ENCODE measurements around the gene LAMA2. TPM values are rescaled to one million over a fixed set of nuclear protein-coding genes. Genes with fewer than 3 reads are reported as not detected.

LAMA2 gene
- total RNA-seq, 2 donors from 2014 or later: 0.28 to 0.40 TPM

GRCh38 chr6:129393654-129394053, 510.7 kb downstream of the LAMA2 start:
- no peak overlapping the region for H3K4me3 Mint-ChIP-seq
- no peak for ATAC-seq (replicated peaks)
- no peak overlapping the region for H3K27ac Mint-ChIP-seq
- no peaks in the 10 kb centered on the region for H3K9me3 Mint-ChIP-seq
- H3K4me1 Mint-ChIP-seq: no peaks in the 10 kb centered on the region
- H3K36me3 Mint-ChIP-seq (ENCODE audit: low read depth): peaks cover 21% of the 10 kb centered on the region
- H3K27me3 Mint-ChIP-seq: no peaks in the 10 kb centered on the region

GRCh38 chr6:129398764-129399163, 515.8 kb downstream of the LAMA2 start:
- ATAC-seq (replicated peaks): no peak
- no peak overlapping the region for H3K4me3 Mint-ChIP-seq
- peaks cover 8% of the 10 kb centered on the region for H3K36me3 Mint-ChIP-seq (ENCODE audit: low read depth)
- H3K9me3 Mint-ChIP-seq: no peaks in the 10 kb centered on the region
- H3K4me1 Mint-ChIP-seq: no peaks in the 10 kb centered on the region
- H3K27ac Mint-ChIP-seq: no peak overlapping the region
- no peaks in the 10 kb centered on the region for H3K27me3 Mint-ChIP-seq

DNA sequence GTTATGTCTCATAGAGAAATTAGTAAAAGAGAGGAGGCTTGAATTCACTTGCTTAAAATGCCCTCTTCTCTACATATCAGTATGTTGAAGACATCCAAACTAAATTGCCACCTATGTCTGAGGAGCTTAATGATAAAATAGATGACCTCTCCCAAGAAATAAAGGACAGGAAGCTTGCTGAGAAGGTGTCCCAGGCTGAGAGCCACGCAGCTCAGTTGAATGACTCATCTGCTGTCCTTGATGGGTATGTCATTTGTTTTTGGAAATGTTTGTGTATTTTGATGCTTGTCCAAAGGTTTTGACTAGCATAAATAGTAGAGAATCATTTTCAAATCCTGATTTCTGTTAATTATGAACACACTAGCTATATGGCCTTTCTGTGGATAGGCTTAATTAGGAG, 519.3 kb downstream of the LAMA2 start:
- no peaks in the 10 kb centered on the region for H3K27me3 Mint-ChIP-seq
- peaks cover 15% of the 10 kb centered on the region for H3K36me3 Mint-ChIP-seq (ENCODE audit: low read depth)
- no peak overlapping the region for H3K27ac Mint-ChIP-seq

DNA sequence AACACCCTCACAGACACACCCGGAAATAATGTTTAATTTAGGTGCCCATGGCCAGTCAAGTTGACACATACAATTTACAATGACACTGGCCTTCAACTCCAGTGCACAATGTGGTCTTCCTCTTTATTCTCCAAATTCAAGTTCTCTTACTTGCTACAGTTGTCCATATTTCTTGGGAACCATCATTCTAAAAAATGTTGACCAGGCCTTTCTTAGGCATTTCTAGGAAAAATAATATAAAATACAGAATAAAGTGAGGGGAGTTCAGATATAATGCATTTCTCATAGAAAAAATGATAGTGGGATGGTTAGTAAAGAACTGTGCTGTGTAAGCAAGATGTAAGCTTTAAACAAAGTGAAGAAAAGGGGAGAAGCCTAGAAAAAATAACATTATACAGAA, 528.2 kb downstream of the LAMA2 start:
- no peak for ATAC-seq (replicated peaks)
- Mint-ChIP-seq H3K27me3 (no peaks in the 10 kb centered on the region), H3K27ac (no peak overlapping the region), H3K9me3 (no peaks in the 10 kb centered on the region), H3K4me3 (no peak overlapping the region), H3K4me1 (no peaks in the 10 kb centered on the region), H3K36me3 (ENCODE audit: low read depth) (no peaks in the 10 kb centered on the region)

More for the DNA sequence above, 519.3 kb downstream of the LAMA2 start:
- ATAC-seq (replicated peaks): no peak
- Mint-ChIP-seq H3K4me3 (no peak overlapping the region), H3K4me1 (no peaks in the 10 kb centered on the region), H3K9me3 (no peaks in the 10 kb centered on the region)

GRCh38 chr6:129416337-129416990, 533.5 kb downstream of the LAMA2 start:
- no peak overlapping the region for H3K27ac Mint-ChIP-seq
- no peak for ATAC-seq (replicated peaks)
- no peaks in the 10 kb centered on the region for H3K27me3 Mint-ChIP-seq
- no peaks in the 10 kb centered on the region for H3K36me3 Mint-ChIP-seq (ENCODE audit: low read depth)
- H3K4me3 Mint-ChIP-seq: no peak overlapping the region
- no peaks in the 10 kb centered on the region for H3K9me3 Mint-ChIP-seq
- H3K4me1 Mint-ChIP-seq: no peaks in the 10 kb centered on the region

GRCh38 chr6:129417416-129418086, 534.6 kb downstream of the LAMA2 start:
- Mint-ChIP-seq H3K27me3 (no peaks in the 10 kb centered on the region), H3K36me3 (ENCODE audit: low read depth) (no peaks in the 10 kb centered on the region), H3K4me1 (no peaks in the 10 kb centered on the region), H3K27ac (no peak overlapping the region), H3K9me3 (no peaks in the 10 kb centered on the region), H3K4me3 (no peak overlapping the region)
- ATAC-seq (replicated peaks): no peak

DNA sequence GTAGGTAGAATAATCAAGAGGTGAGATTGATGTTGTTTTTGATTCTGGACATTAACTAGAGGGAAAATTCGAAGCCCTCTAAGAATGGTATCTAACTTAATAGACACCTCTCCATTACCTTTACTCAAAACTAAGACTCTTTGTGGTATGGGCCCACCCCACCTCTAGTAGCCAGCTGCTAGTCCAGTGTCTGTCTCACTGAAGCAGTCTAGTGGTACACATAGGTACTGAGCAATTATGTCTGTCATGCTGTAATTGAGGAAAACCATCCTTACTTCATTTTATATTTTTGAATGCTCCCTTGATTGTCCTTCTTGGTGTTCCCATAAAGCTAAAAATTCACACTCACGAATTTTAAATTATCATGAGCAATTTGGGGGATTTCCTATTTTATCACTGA, 536.4 kb downstream of the LAMA2 start:
- Mint-ChIP-seq H3K36me3 (ENCODE audit: low read depth) (no peaks in the 10 kb centered on the region), H3K27ac (no peak overlapping the region), H3K27me3 (no peaks in the 10 kb centered on the region), H3K4me1 (no peaks in the 10 kb centered on the region), H3K4me3 (no peak overlapping the region), H3K9me3 (no peaks in the 10 kb centered on the region)
- ATAC-seq (replicated peaks): no peak

- no peaks in the 10 kb centered on the region for H3K27me3 Mint-ChIP-seq
- no peak overlapping the region for H3K27ac Mint-ChIP-seq
- no peaks in the 10 kb centered on the region for H3K9me3 Mint-ChIP-seq
- H3K4me3 Mint-ChIP-seq: no peak overlapping the region
- no peaks in the 10 kb centered on the region for H3K36me3 Mint-ChIP-seq (ENCODE audit: low read depth)
- no peaks in the 10 kb centered on the region for H3K4me1 Mint-ChIP-seq
- ATAC-seq (replicated peaks): no peak
Measured at GRCh38 chr6:129426343-129426742, 543.4 kb downstream of the LAMA2 start.

GRCh38 chr6:129429956-129430355, 547.0 kb downstream of the LAMA2 start:
- H3K9me3 Mint-ChIP-seq: no peaks in the 10 kb centered on the region
- H3K4me1 Mint-ChIP-seq: no peaks in the 10 kb centered on the region
- no peak overlapping the region for H3K27ac Mint-ChIP-seq
- H3K27me3 Mint-ChIP-seq: no peaks in the 10 kb centered on the region
- H3K4me3 Mint-ChIP-seq: no peak overlapping the region
- H3K36me3 Mint-ChIP-seq (ENCODE audit: low read depth): no peaks in the 10 kb centered on the region
- ATAC-seq (replicated peaks): no peak

GRCh38 chr6:129432738-129433137, 549.8 kb downstream of the LAMA2 start:
- no peak overlapping the region for H3K27ac Mint-ChIP-seq
- no peaks in the 10 kb centered on the region for H3K36me3 Mint-ChIP-seq (ENCODE audit: low read depth)
- no peak for ATAC-seq (replicated peaks)
- no peaks in the 10 kb centered on the region for H3K9me3 Mint-ChIP-seq
- H3K4me1 Mint-ChIP-seq: no peaks in the 10 kb centered on the region
- no peak overlapping the region for H3K4me3 Mint-ChIP-seq
- H3K27me3 Mint-ChIP-seq: no peaks in the 10 kb centered on the region

GRCh38 chr6:129434091-129434490, 551.2 kb downstream of the LAMA2 start:
- Mint-ChIP-seq H3K36me3 (ENCODE audit: low read depth) (no peaks in the 10 kb centered on the region), H3K4me3 (no peak overlapping the region), H3K4me1 (no peaks in the 10 kb centered on the region), H3K9me3 (no peaks in the 10 kb centered on the region), H3K27me3 (no peaks in the 10 kb centered on the region), H3K27ac (no peak overlapping the region)
- ATAC-seq (replicated peaks): no peak

- H3K4me3 Mint-ChIP-seq: no peak overlapping the region
- no peaks in the 10 kb centered on the region for H3K27me3 Mint-ChIP-seq
- peaks cover 5% of the 10 kb centered on the region for H3K4me1 Mint-ChIP-seq
- no peak for ATAC-seq (replicated peaks)
- peaks cover 4% of the 10 kb centered on the region for H3K36me3 Mint-ChIP-seq (ENCODE audit: low read depth)
- no peaks in the 10 kb centered on the region for H3K9me3 Mint-ChIP-seq
- H3K27ac Mint-ChIP-seq: no peak overlapping the region
Measured at GRCh38 chr6:129440691-129441090, 557.8 kb downstream of the LAMA2 start.

GRCh38 chr6:129444683-129445082, 561.7 kb downstream of the LAMA2 start:
- no peak overlapping the region for H3K4me3 Mint-ChIP-seq
- peaks cover 25% of the 10 kb centered on the region for H3K4me1 Mint-ChIP-seq
- H3K27me3 Mint-ChIP-seq: no peaks in the 10 kb centered on the region
- ATAC-seq (replicated peaks): no peak
- no peak overlapping the region for H3K27ac Mint-ChIP-seq
- H3K9me3 Mint-ChIP-seq: no peaks in the 10 kb centered on the region
- peaks cover 4% of the 10 kb centered on the region for H3K36me3 Mint-ChIP-seq (ENCODE audit: low read depth)

- Mint-ChIP-seq H3K4me3 (no peak overlapping the region), H3K36me3 (ENCODE audit: low read depth) (no peaks in the 10 kb centered on the region), H3K27me3 (no peaks in the 10 kb centered on the region), H3K27ac (peak overlapping the region; percentile 29), H3K4me1 (peaks cover 25% of the 10 kb centered on the region), H3K9me3 (no peaks in the 10 kb centered on the region)
- ATAC-seq (replicated peaks): no peak
Measured at GRCh38 chr6:129446272-129447197, 563.6 kb downstream of the LAMA2 start.

GRCh38 chr6:129447198-129447565, 564.2 kb downstream of the LAMA2 start:
- Mint-ChIP-seq H3K9me3 (no peaks in the 10 kb centered on the region), H3K27ac (no peak overlapping the region), H3K27me3 (no peaks in the 10 kb centered on the region), H3K36me3 (ENCODE audit: low read depth) (no peaks in the 10 kb centered on the region), H3K4me1 (peaks cover 25% of the 10 kb centered on the region), H3K4me3 (no peak overlapping the region)
- ATAC-seq (replicated peaks): no peak
